Stomach (tissue), 9 donors: ENCODE results near the gene FOXM1. TPM values are rescaled to one million over a fixed set of nuclear protein-coding genes. Genes with fewer than 3 reads are reported as not detected.

Source experiments
- DNase-seq, 2 donors: peaks; one replicate each; pipeline versions ENCODE4 v3.0.0 to v3.0.0-alpha.2; 2013 to 2019
- H3K27ac ChIP-seq, 5 donors: fragments of 200-600 bp in 4 of 5; sonication (generic) in 4 of 5; one replicate each; pipeline ENCODE4 v1.5.1; 2013 to 2019; ENCODE audit warnings: mild to moderate bottlenecking in 1 of 5, moderate library complexity in 1 of 5
- H3K27me3 ChIP-seq, 3 donors: fragments of 200-600 bp; sonication (generic); one replicate each; pipeline ENCODE4 v1.5.1; 2017 to 2019; ENCODE audit warnings: mixed run types in 1 of 3
- H3K36me3 ChIP-seq, 4 donors: fragments of 200-600 bp; sonication (generic); 1 replicate in 3 of 4; 2 replicates in 1 of 4; pipeline ENCODE4 v1.5.1; 2016 to 2019
- H3K4me1 ChIP-seq, 4 donors: fragments of 200-600 bp; sonication (generic); one replicate each; pipeline ENCODE4 v1.5.1; 2016 to 2019
- H3K4me3 ChIP-seq, 4 donors: fragments of 200-600 bp; sonication (generic) in 3 of 4; one replicate each; pipeline ENCODE4 v1.5.1; 2016 to 2019; ENCODE audit warnings: mild to moderate bottlenecking in 1 of 4
- H3K9me3 ChIP-seq, 4 donors: fragments of 200-600 bp; sonication (generic); one replicate each; pipeline ENCODE4 v1.5.1; 2016 to 2019
- CTCF ChIP-seq, 7 experiments: fragments of 450-650 bp in 4 of 7; fragments of 200-600 bp in 3 of 7; sonication (generic) in 3 of 7; IDR thresholded peaks; one replicate each; pipeline ENCODE4 v1.5.1; 2016 to 2019; ENCODE audit warnings: antibody characterized with exemption in 7 of 7, control low read depth in 2 of 7, mild to moderate bottlenecking in 1 of 7
- EP300 ChIP-seq: sonication (generic); formaldehyde crosslinking; IDR thresholded peaks from one replicate; pipeline ENCODE4 v1.6.1; 2017; ENCODE audit warnings: antibody characterized with exemption
- POLR2A ChIP-seq, 4 donors: fragments of 450-650 bp; IDR thresholded peaks; one replicate each; pipeline ENCODE4 v1.6.1; 2016; ENCODE audit warnings: antibody characterized with exemption in 4 of 4, control low read depth in 2 of 4, mild to moderate bottlenecking in 1 of 4, moderate library complexity in 1 of 4
- POLR2AphosphoS5 ChIP-seq, 3 donors: sonication (generic); formaldehyde crosslinking; IDR thresholded peaks; one replicate each; pipeline ENCODE4 v1.6.1; 2016; ENCODE audit warnings: antibody characterized with exemption in 3 of 3
- WGBS, 5 donors: extraction: QIAGEN DNeasy Blood & Tissue Kit in 3 of 5; methylation state at CpG; one replicate each; pipeline versions ENCODE4 v1.1.5 to v1.1.7; 2013 to 2018; 5-methylcytosine and 5-hydroxymethylcytosine counted together
- intact Hi-C: fragments of 100-400 bp; cut with DNase I; formaldehyde crosslinking; loops from one replicate; pipeline ENCODE4 v1.15.1; 2023; ENCODE audit warnings: low total_unique reads
- polyA plus RNA-seq, 3 donors: library from polyadenylated mRNA; stranded (reverse); fragments of 200-250 nt; gene quantifications; one replicate each; pipeline ENCODE4 v1.2.3, GENCODE V29; 2013
- total RNA-seq, 5 donors: library from RNA; depleted of rRNA; stranded (reverse); fragments of >200 nt; gene quantifications; one replicate each; pipeline versions ENCODE4 v1.1.0 to v1.2.3, GENCODE V29; 2014 to 2016
- donor health status: healthy with polysubstance abuse.
- donor health status: Bipolar disorder and iron deficiency.
- donor health status: healthy.

Gene FOXM1
- total and polyA plus RNA-seq, 8 donors = 3.5 to 23.2 (median 7.6) TPM; not detected in 1

- intact Hi-C loops = no loop called here
- peak in 1 of 2 donors; percentile 64 for DNase-seq
- H3K4me3 ChIP-seq = no peak overlapping the region
- TF ChIP-seq CTCF (IDR thresholded peaks at IDR 0.05) = no peak
- TF ChIP-seq POLR2A (IDR thresholded peaks at IDR 0.05) = no peak
- TF ChIP-seq POLR2AphosphoS5 (IDR thresholded peaks at IDR 0.05) = no peak
- TF ChIP-seq EP300 = no peak
- H3K9me3 ChIP-seq = no peaks in the 10 kb centered on the region
- H3K27me3 ChIP-seq = no peaks in the 10 kb centered on the region
- H3K4me1 ChIP-seq = peaks cover 0 to 12% (median 1%) of the 10 kb centered on the region in 4 donors
- H3K27ac ChIP-seq = peak overlapping the region in 2 of 5 donors; percentile 27 to 46
- whole genome bisulfite sequencing, 5 donors = 36 to 50% (median 40%) methylated on average over 6 of the region's 6 CpGs
- H3K36me3 ChIP-seq = peaks cover 0 to 45% (median 17%) of the 10 kb centered on the region in 4 donors
These were observed 31.7 kb downstream of the FOXM1 start for GRCh38 chr12:2845280-2845679.

GRCh38 chr12:2844786-2845185, 32.2 kb downstream of the FOXM1 start:
- Histone ChIP-seq H3K27ac (peak overlapping the region in 3 of 5 donors; percentile 18 to 27 (median 20)), H3K4me3 (no peak overlapping the region), H3K27me3 (no peaks in the 10 kb centered on the region), H3K9me3 (no peaks in the 10 kb centered on the region), H3K36me3 (peaks cover 0 to 45% (median 17%) of the 10 kb centered on the region in 4 donors), H3K4me1 (peaks cover 0 to 7% (median 1%) of the 10 kb centered on the region in 4 donors)
- no peak for DNase-seq
- TF ChIP-seq CTCF (IDR thresholded peaks at IDR 0.05) = no peak
- 72 to 80% (median 79%) methylated on average over 9 of the region's 9 CpGs for WGBS, 5 donors
- intact Hi-C loops = no loop called here

GRCh38 chr12:2842948-2843347, 34.0 kb downstream of the FOXM1 start:
- 74 to 89% (median 85%) methylated on average over 4 to 5 of the region's 5 CpGs for WGBS, 5 donors
- Histone ChIP-seq H3K4me1 (peaks cover 0 to 3% (median 0%) of the 10 kb centered on the region in 4 donors), H3K4me3 (no peak overlapping the region), H3K36me3 (peaks cover 0 to 59% (median 27%) of the 10 kb centered on the region in 4 donors), H3K27ac (peak overlapping the region in 2 of 5 donors; percentile 14 to 24), H3K9me3 (no peaks in the 10 kb centered on the region), H3K27me3 (no peaks in the 10 kb centered on the region)
- no peak for DNase-seq
- intact Hi-C loops = no loop called here
- no peak for TF ChIP-seq EP300
- TF ChIP-seq POLR2A (IDR thresholded peaks at IDR 0.05) = no peak
- no peak for TF ChIP-seq CTCF (IDR thresholded peaks at IDR 0.05)
- TF ChIP-seq POLR2AphosphoS5 (IDR thresholded peaks at IDR 0.05) = no peak

GRCh38 chr12:2841056-2841650, 35.8 kb downstream of the FOXM1 start:
- Histone ChIP-seq H3K36me3 (peaks cover 0 to 51% (median 25%) of the 10 kb centered on the region in 4 donors), H3K27me3 (no peaks in the 10 kb centered on the region), H3K9me3 (no peaks in the 10 kb centered on the region), H3K4me3 (no peak overlapping the region), H3K27ac (no peak overlapping the region), H3K4me1 (peaks cover 0 to 3% (median 0%) of the 10 kb centered on the region in 4 donors)
- intact Hi-C loops = no loop called here
- no peak for TF ChIP-seq CTCF (IDR thresholded peaks at IDR 0.05)
- TF ChIP-seq POLR2AphosphoS5 (IDR thresholded peaks at IDR 0.05) = no peak
- no peak for TF ChIP-seq EP300
- TF ChIP-seq POLR2A (IDR thresholded peaks at IDR 0.05) = no peak
- 54 to 72% (median 65%) methylated on average over 9 of the region's 9 CpGs for WGBS, 5 donors
- DNase-seq = no peak
